A549 (cell line): ENCODE data around the gene CYFIP2. TPM values are rescaled to one million over a fixed set of nuclear protein-coding genes. Genes with fewer than 3 reads are reported as not detected.

Source experiments
- ATAC-seq, 2 experiments: fragments of 200-7000 bp in 1 of 2; fragments of >200 bp in 1 of 2; cut with Nextera tagmentation in 1 of 2; cut with Tn5 transposase in 1 of 2; 3 replicates each; pipeline versions ENCODE4 v1.8.0 to v1.9.1; 2018 to 2020; ENCODE audit warnings: mild to moderate bottlenecking in 1 of 2, moderate library complexity in 1 of 2
- CTCF ChIA-PET: fragments of 300-600 bp; sonication (Branson Sonifier 250); formaldehyde crosslinking; extraction: SDS; loops from one replicate; lab custom pipeline; 2021; ENCODE audit warnings: antibody characterized with exemption, inconsistent platforms; lab: Yijun Ruan, JAX
- POLR2A ChIA-PET: fragments of 350-600 bp; formaldehyde crosslinking; extraction: SDS; loops from one replicate; lab custom pipeline; 2021; ENCODE audit warnings: antibody characterized with exemption, inconsistent platforms; lab: Yijun Ruan, JAX
- DNase-seq, 2 experiments: peaks; one replicate each; pipeline versions ENCODE4 v3.0.0 to v3.0.0-alpha.2; 2011 to 2016; ENCODE audit warnings: low read depth in 1 of 2, low spot score in 1 of 2
- FAIRE-seq: peaks from 2 replicates; lab custom pipeline; 2011; peaks lifted over from hg19 to GRCh38; lab: Jason Lieb, UNC
- H3K27ac ChIP-seq, 2 experiments: fragments of >200 bp; sonication (Bioruptor Twin); formaldehyde crosslinking; 3 replicates each; pipeline ENCODE4 v1.5.1; 2016 to 2017
- H3K4me1 ChIP-seq: fragments of >200 bp; sonication (Bioruptor Twin); formaldehyde crosslinking; 3 replicates; pipeline ENCODE4 v1.6.1; 2016
- H3K4me2 ChIP-seq: fragments of >200 bp; sonication (Bioruptor Twin); formaldehyde crosslinking; 3 replicates; pipeline ENCODE4 v1.6.1; 2016
- H3K4me3 ChIP-seq: fragments of >200 bp; sonication (Bioruptor Twin); formaldehyde crosslinking; 3 replicates; pipeline ENCODE4 v1.5.1; 2016
- H3K9me3 ChIP-seq: fragments of >200 bp; sonication (Bioruptor Twin); formaldehyde crosslinking; 3 replicates; pipeline ENCODE4 v1.6.1; 2016
- EHMT2 ChIP-seq: fragments of 200-600 bp; sonication (generic); IDR thresholded peaks from 2 replicates; pipeline ENCODE4 v1.6.1; 2016; ENCODE audit warnings: antibody characterized with exemption, low read depth, mild to moderate bottlenecking, moderate library complexity
- EP300 ChIP-seq, 2 experiments: fragments of >200 bp; sonication (Bioruptor Twin); formaldehyde crosslinking; IDR thresholded peaks; 2 replicates in 1 of 2; 3 replicates in 1 of 2; pipeline ENCODE4 v1.6.1; 2016 to 2017
- ESRRA ChIP-seq: fragments of 150-350 bp; IDR thresholded peaks from 2 replicates; pipeline ENCODE4 v1.6.1; 2014; ENCODE audit warnings: mild to moderate bottlenecking, low read length, borderline replicate concordance
- FOSB ChIP-seq: fragments of 250-450 bp; sonication (Bioruptor Pico); IDR thresholded peaks from 2 replicates; pipeline ENCODE4 v1.5.0; 2020; ENCODE audit warnings: mild to moderate bottlenecking, moderate library complexity
- FOSL2 ChIP-seq, 2 experiments: fragments of 450-650 bp in 1 of 2; fragments of >200 bp in 1 of 2; sonication (Bioruptor Twin) in 1 of 2; formaldehyde crosslinking; IDR thresholded peaks; 2 replicates each; pipeline versions ENCODE4 v1.5.0 to v1.6.1; 2016 to 2020; ENCODE audit warnings: mild to moderate bottlenecking in 1 of 2, moderate library complexity in 1 of 2
- HES2 ChIP-seq: fragments of >200 bp; sonication (Bioruptor Twin); formaldehyde crosslinking; IDR thresholded peaks from 2 replicates; pipeline ENCODE4 v1.6.1; 2016
- HOXA7 ChIP-seq: fragments of 250-450 bp; sonication (Bioruptor Pico); IDR thresholded peaks from 2 replicates; pipeline ENCODE4 v1.5.0; 2020; ENCODE audit warnings: mild to moderate bottlenecking, moderate library complexity
- HOXB13 ChIP-seq: fragments of 250-450 bp; sonication (Bioruptor Pico); IDR thresholded peaks from 2 replicates; pipeline ENCODE4 v1.5.0; 2020; ENCODE audit warnings: low read depth, mild to moderate bottlenecking, moderate library complexity
- HOXB5 ChIP-seq: fragments of 250-450 bp; sonication (Bioruptor Pico); IDR thresholded peaks from 2 replicates; pipeline ENCODE4 v1.5.0; 2020; ENCODE audit warnings: mild to moderate bottlenecking, moderate library complexity
- JUN ChIP-seq, 2 experiments: fragments of >200 bp; sonication (Bioruptor Twin); formaldehyde crosslinking; IDR thresholded peaks; 2 replicates in 1 of 2; 3 replicates in 1 of 2; pipeline ENCODE4 v1.6.1; 2016 to 2017
- KDM5A ChIP-seq: fragments of 200-600 bp; sonication (generic); IDR thresholded peaks from 2 replicates; pipeline ENCODE4 v1.6.1; 2016; ENCODE audit warnings: antibody characterized with exemption, mild to moderate bottlenecking
- MAZ ChIP-seq: fragments of 150-350 bp; IDR thresholded peaks from 2 replicates; pipeline ENCODE4 v1.6.1; 2014; ENCODE audit warnings: antibody characterized with exemption, low read depth, low read length, borderline replicate concordance
- NFE2L2 ChIP-seq: fragments of 150-350 bp; conservative IDR thresholded peaks from 2 replicates; pipeline ENCODE4 v1.6.1; 2014; ENCODE audit warnings: low read length
- NPAS2 ChIP-seq: fragments of 250-450 bp; sonication (Bioruptor Pico); IDR thresholded peaks from 2 replicates; pipeline ENCODE4 v1.8.0; 2022; ENCODE audit warnings: mild to moderate bottlenecking, moderate library complexity, borderline replicate concordance
- NR3C1 ChIP-seq: fragments of >200 bp; sonication (Bioruptor Twin); formaldehyde crosslinking; IDR thresholded peaks from 3 replicates; pipeline ENCODE4 v1.6.1; 2017
- PHF8 ChIP-seq: fragments of 200-600 bp; sonication (generic); IDR thresholded peaks from 2 replicates; pipeline ENCODE4 v1.6.1; 2016; ENCODE audit warnings: low read depth, mild to moderate bottlenecking, antibody characterized with exemption, moderate library complexity, borderline replicate concordance
- POLR2A ChIP-seq: IDR thresholded peaks from 2 replicates; pipeline ENCODE4 v1.6.1; 2012; ENCODE audit warnings: mild to moderate bottlenecking, low read length
- POLR2AphosphoS2 ChIP-seq: conservative IDR thresholded peaks from 2 replicates; pipeline ENCODE4 v1.6.1; 2012; ENCODE audit warnings: low read length, improper control_type of control experiment, inconsistent platforms
- RAD21 ChIP-seq, 2 experiments: fragments of >200 bp in 1 of 2; sonication (Bioruptor Twin) in 1 of 2; formaldehyde crosslinking in 1 of 2; IDR thresholded peaks in 1 of 2; conservative IDR thresholded peaks in 1 of 2; 2 replicates in 1 of 2; 3 replicates in 1 of 2; pipeline ENCODE4 v1.6.1; 2012 to 2018; ENCODE audit warnings: inconsistent platforms in 1 of 2
- RARB ChIP-seq: fragments of 250-450 bp; sonication (Bioruptor Pico); IDR thresholded peaks from 2 replicates; pipeline ENCODE4 v1.8.0; 2021; ENCODE audit warnings: mild to moderate bottlenecking, moderate library complexity
- RCOR1 ChIP-seq: fragments of 150-350 bp; IDR thresholded peaks from 2 replicates; pipeline ENCODE4 v1.6.1; 2014; ENCODE audit warnings: antibody characterized with exemption, low read length, low read depth
- REST ChIP-seq: fragments of 200-600 bp; sonication (generic); IDR thresholded peaks from 2 replicates; pipeline ENCODE4 v1.6.1; 2016; ENCODE audit warnings: antibody characterized with exemption, mild to moderate bottlenecking, moderate library complexity
- RNF2 ChIP-seq: fragments of 200-600 bp; sonication (generic); IDR thresholded peaks from 2 replicates; pipeline ENCODE4 v1.6.1; 2016; ENCODE audit warnings: low read depth, mild to moderate bottlenecking, antibody characterized with exemption, moderate library complexity, borderline replicate concordance
- SREBF2 ChIP-seq: fragments of 450-650 bp; IDR thresholded peaks from 2 replicates; pipeline ENCODE4 v1.6.1; 2014; ENCODE audit warnings: mild to moderate bottlenecking, moderate library complexity
- TP53 ChIP-seq: fragments of 250-450 bp; sonication (Bioruptor Pico); IDR thresholded peaks from 2 replicates; pipeline ENCODE4 v1.5.0; 2021; ENCODE audit warnings: mild to moderate bottlenecking, moderate library complexity
- ZC3H11A ChIP-seq: fragments of 450-650 bp; IDR thresholded peaks from 2 replicates; pipeline ENCODE4 v1.6.1; 2014; ENCODE audit warnings: antibody characterized with exemption, mild to moderate bottlenecking
- ZFP36 ChIP-seq: fragments of 450-650 bp; IDR thresholded peaks from 2 replicates; pipeline ENCODE4 v1.6.1; 2014; ENCODE audit warnings: borderline replicate concordance; ENCODE audit not compliant: partially characterized antibody
- ZNF302 ChIP-seq: fragments of 250-450 bp; sonication (Bioruptor Pico); IDR thresholded peaks from 2 replicates; pipeline ENCODE4 v1.9.0; 2021; ENCODE audit warnings: inconsistent platforms, mild to moderate bottlenecking, moderate library complexity
- WGBS: methylation state at CpG from one replicate; pipeline ENCODE4 v1.1.6; 2017; ENCODE audit errors: missing lambda C conversion rate; 5-methylcytosine and 5-hydroxymethylcytosine counted together
- polyA plus RNA-seq, 4 experiments: library from polyadenylated mRNA; depleted of rRNA in 3 of 4; stranded (reverse); fragments of >200 nt; fragmentation: RNase III in 1 of 4; extraction: RNeasy Plus Mini Kit Qiagen cat#74134 plus additional on column Dnase treatment in 1 of 4; gene quantifications; 2 replicates in 3 of 4; 3 replicates in 1 of 4; pipeline ENCODE4 v1.2.3, GENCODE V29; 2011 to 2017

CYFIP2 gene
- polyA plus RNA-seq, 2 of the 4 experiments (the other 2 are of a cell fraction): 9.0 to 18.6 TPM

- no peaks in the 10 kb centered on the region for H3K9me3 ChIP-seq
- H3K27ac ChIP-seq: no peak overlapping the region
- CTCF ChIA-PET: no interaction called here
- FAIRE-seq (no peak), ATAC-seq (no peak), DNase-seq (no peak)
- H3K4me2 ChIP-seq: no peak overlapping the region
- peaks cover 21% of the 10 kb centered on the region; the same call in 2 of the 3 replicates for H3K4me1 ChIP-seq
- H3K4me3 ChIP-seq: no peak overlapping the region
- 65% methylated on average over 3 of the region's 3 CpGs for whole genome bisulfite sequencing
- TF ChIP-seq KDM5A: no peak
- TF ChIP-seq HOXA7 (CRISPR knock-in tag): no peak
- TF ChIP-seq RCOR1: no peak
- TF ChIP-seq JUN (IDR thresholded peaks at IDR 0.05): no peak
- no peak for TF ChIP-seq NPAS2 (CRISPR knock-in tag)
- no peak for TF ChIP-seq FOSL2 (IDR thresholded peaks at IDR 0.05)
- no peak for TF ChIP-seq FOSL2 (CRISPR knock-in tag; IDR thresholded peaks at IDR 0.05)
- TF ChIP-seq NFE2L2: no peak
- TF ChIP-seq ZFP36: no peak
- TF ChIP-seq EHMT2: no peak
- TF ChIP-seq POLR2A: no peak
- TF ChIP-seq PHF8: no peak
- no peak for TF ChIP-seq RAD21 (conservative IDR thresholded peaks at IDR 0.05 in 1 of 2, IDR thresholded peaks at IDR 0.05 in 1 of 2)
- no peak for TF ChIP-seq HOXB5 (CRISPR knock-in tag)
- TF ChIP-seq SREBF2: no peak
- POLR2A ChIA-PET: no interaction called here
These were observed 4.8 kb downstream of the CYFIP2 start for GRCh38 chr5:157270771-157271170.

- no peak for FAIRE-seq
- H3K9me3 ChIP-seq: no peaks in the 10 kb centered on the region
- H3K27ac ChIP-seq: no peak overlapping the region
- H3K4me1 ChIP-seq: peaks cover 18% of the 10 kb centered on the region; the same call in 2 of the 3 replicates
- CTCF ChIA-PET: interaction anchor here (0.7 to 1.9 kb wide), 6 partner anchors 17 to 123 kb away, joined by 3 to 6 read pairs (median 4); no protein-coding TSS in a partner anchor
- TF ChIP-seq HOXB5 (CRISPR knock-in tag) (no peak), REST (no peak), EHMT2 (no peak), NR3C1 (no peak), POLR2A (no peak), ZNF302 (CRISPR knock-in tag) (no peak), FOSB (CRISPR knock-in tag) (no peak), MAZ (no peak), RARB (CRISPR knock-in tag) (no peak), TP53 (CRISPR knock-in tag) (no peak), ZC3H11A (no peak), HOXB13 (CRISPR knock-in tag) (no peak), HES2 (no peak), JUN (IDR thresholded peaks at IDR 0.05) (no peak), NFE2L2 (no peak), POLR2AphosphoS2 (no peak), RNF2 (no peak), RCOR1 (no peak), EP300 (IDR thresholded peaks at IDR 0.05) (no peak), ESRRA (no peak)
- TF ChIP-seq, all 56 proteins: peak for 0
- H3K4me3 ChIP-seq: no peak overlapping the region
- H3K4me2 ChIP-seq: no peak overlapping the region
- POLR2A ChIA-PET: no interaction called here
- no peak for ATAC-seq
- no peak for DNase-seq
- WGBS: 80% methylated on average over 12 of the region's 12 CpGs
These were observed 5.9 kb downstream of the CYFIP2 start for GRCh38 chr5:157271740-157272271.
